ENCODE data around the gene DUSP8. TPM values are rescaled to one million over a fixed set of nuclear protein-coding genes. Genes with fewer than 3 reads are reported as not detected.
"Not testable (repeated sequence)": the region's sequence is repeated elsewhere in the genome, so short reads cannot be mapped to it uniquely, and the experiment has no call there.

The DUSP8 gene
- total RNA-seq, 2 donors from 2014 or later = 2.8 to 5.1 TPM

GRCh38 chr11:1514336-1515061 lies 57.6 kb downstream of the DUSP8 start:
- Mint-ChIP-seq H3K4me1 (ENCODE audit: low read depth) (peaks cover 37% of the 10 kb centered on the region), H3K9me3 (no peaks in the 10 kb centered on the region), H3K4me3 (no peak overlapping the region)

GRCh38 chr11:1513326-1514296 lies 58.5 kb downstream of the DUSP8 start:
- Mint-ChIP-seq H3K36me3 (ENCODE audit: insufficient read depth in 2 of 2) (no peaks in the 10 kb centered on the region), H3K27ac (no peak overlapping the region), H3K27me3 (ENCODE audit: low read depth) (no peaks in the 10 kb centered on the region), H3K4me3 (no peak overlapping the region), H3K9me3 (no peaks in the 10 kb centered on the region), H3K4me1 (ENCODE audit: low read depth) (peaks cover 29% of the 10 kb centered on the region)
- no peak for DNase-seq
- no peak for ATAC-seq (replicated peaks in 1 of 2)

More at GRCh38 chr11:1514336-1515061, 57.6 kb downstream of the DUSP8 start:
- Mint-ChIP-seq H3K36me3 (ENCODE audit: insufficient read depth in 2 of 2) (no peaks in the 10 kb centered on the region), H3K27ac (no peak overlapping the region), H3K27me3 (ENCODE audit: low read depth) (no peaks in the 10 kb centered on the region)
- ATAC-seq (replicated peaks in 1 of 2) (no peak), DNase-seq (no peak)

GRCh38 chr11:1512531-1513258 lies 59.4 kb downstream of the DUSP8 start:
- not testable (repeated sequence) for ATAC-seq (replicated peaks in 1 of 2); DNase-seq; H3K27ac Mint-ChIP-seq; H3K27me3 Mint-ChIP-seq (ENCODE audit: low read depth); H3K9me3 Mint-ChIP-seq; H3K4me3 Mint-ChIP-seq; H3K36me3 Mint-ChIP-seq (ENCODE audit: insufficient read depth in 2 of 2)
- H3K4me1 Mint-ChIP-seq (ENCODE audit: low read depth) = peaks cover 26% of the 10 kb centered on the region

- H3K4me3 Mint-ChIP-seq = no peak overlapping the region
- H3K27me3 Mint-ChIP-seq (ENCODE audit: low read depth) = no peaks in the 10 kb centered on the region
- DNase-seq = no peak
- H3K36me3 Mint-ChIP-seq (ENCODE audit: insufficient read depth in 2 of 2) = no peaks in the 10 kb centered on the region
- ATAC-seq (replicated peaks in 1 of 2) = no peak
- no peaks in the 10 kb centered on the region for H3K9me3 Mint-ChIP-seq
- H3K27ac Mint-ChIP-seq = no peak overlapping the region
- peaks cover 20% of the 10 kb centered on the region for H3K4me1 Mint-ChIP-seq (ENCODE audit: low read depth)
Measured at GRCh38 chr11:1511937-1512496, 60.1 kb downstream of the DUSP8 start.

GRCh38 chr11:1510928-1511327 lies 61.1 kb downstream of the DUSP8 start:
- DNase-seq = no peak
- H3K4me3 Mint-ChIP-seq = no peak overlapping the region
- no peak for ATAC-seq (replicated peaks in 1 of 2)
- peaks cover 10% of the 10 kb centered on the region for H3K4me1 Mint-ChIP-seq (ENCODE audit: low read depth)
- H3K27me3 Mint-ChIP-seq (ENCODE audit: low read depth) = no peaks in the 10 kb centered on the region
- H3K27ac Mint-ChIP-seq = no peak overlapping the region
- no peaks in the 10 kb centered on the region for H3K9me3 Mint-ChIP-seq
- no peaks in the 10 kb centered on the region for H3K36me3 Mint-ChIP-seq (ENCODE audit: insufficient read depth in 2 of 2)

GRCh38 chr11:1510351-1510750 lies 61.7 kb downstream of the DUSP8 start:
- not testable (repeated sequence) for H3K4me3 Mint-ChIP-seq; ATAC-seq (replicated peaks in 1 of 2); H3K9me3 Mint-ChIP-seq; H3K27ac Mint-ChIP-seq; DNase-seq; H3K4me1 Mint-ChIP-seq (ENCODE audit: low read depth); H3K27me3 Mint-ChIP-seq (ENCODE audit: low read depth); H3K36me3 Mint-ChIP-seq (ENCODE audit: insufficient read depth in 2 of 2)

GRCh38 chr11:1509626-1510255 lies 62.3 kb downstream of the DUSP8 start:
- ATAC-seq (replicated peaks in 1 of 2) (no peak), DNase-seq (no peak)
- Mint-ChIP-seq H3K27ac (no peak overlapping the region), H3K9me3 (no peaks in the 10 kb centered on the region), H3K4me1 (ENCODE audit: low read depth) (peaks cover 8% of the 10 kb centered on the region), H3K36me3 (ENCODE audit: insufficient read depth in 2 of 2) (no peaks in the 10 kb centered on the region), H3K4me3 (no peak overlapping the region), H3K27me3 (ENCODE audit: low read depth) (no peaks in the 10 kb centered on the region)

GRCh38 chr11:1508986-1509385 lies 63.1 kb downstream of the DUSP8 start:
- ATAC-seq (replicated peaks in 1 of 2) = no peak
- Mint-ChIP-seq H3K27me3 (ENCODE audit: low read depth) (no peaks in the 10 kb centered on the region), H3K9me3 (no peaks in the 10 kb centered on the region), H3K4me1 (ENCODE audit: low read depth) (peaks cover 8% of the 10 kb centered on the region), H3K27ac (no peak overlapping the region), H3K36me3 (ENCODE audit: insufficient read depth in 2 of 2) (no peaks in the 10 kb centered on the region), H3K4me3 (no peak overlapping the region)
- DNase-seq = no peak

- Mint-ChIP-seq H3K9me3 (no peaks in the 10 kb centered on the region), H3K27ac (no peak overlapping the region), H3K36me3 (ENCODE audit: insufficient read depth in 2 of 2) (no peaks in the 10 kb centered on the region), H3K4me3 (no peak overlapping the region), H3K27me3 (ENCODE audit: low read depth) (no peaks in the 10 kb centered on the region), H3K4me1 (ENCODE audit: low read depth) (peaks cover 5% of the 10 kb centered on the region)
- ATAC-seq (replicated peaks in 1 of 2) (no peak), DNase-seq (no peak)
Measured at GRCh38 chr11:1508491-1508891, 63.6 kb downstream of the DUSP8 start.

GRCh38 chr11:1507381-1508140 lies 64.5 kb downstream of the DUSP8 start:
- Mint-ChIP-seq H3K36me3 (ENCODE audit: insufficient read depth in 2 of 2) (no peaks in the 10 kb centered on the region), H3K27ac (no peak overlapping the region), H3K9me3 (no peaks in the 10 kb centered on the region), H3K27me3 (ENCODE audit: low read depth) (no peaks in the 10 kb centered on the region), H3K4me3 (no peak overlapping the region), H3K4me1 (ENCODE audit: low read depth) (no peaks in the 10 kb centered on the region)
- ATAC-seq (replicated peaks in 1 of 2) (no peak), DNase-seq (no peak)

GRCh38 chr11:1506981-1507380 lies 65.1 kb downstream of the DUSP8 start:
- Mint-ChIP-seq H3K4me3 (no peak overlapping the region), H3K9me3 (no peaks in the 10 kb centered on the region), H3K4me1 (ENCODE audit: low read depth) (no peaks in the 10 kb centered on the region), H3K36me3 (ENCODE audit: insufficient read depth in 2 of 2) (no peaks in the 10 kb centered on the region), H3K27me3 (ENCODE audit: low read depth) (no peaks in the 10 kb centered on the region), H3K27ac (no peak overlapping the region)
- DNase-seq (no peak), ATAC-seq (replicated peaks in 1 of 2) (no peak)

- no peak overlapping the region for H3K4me3 Mint-ChIP-seq
- H3K27me3 Mint-ChIP-seq (ENCODE audit: low read depth) = no peaks in the 10 kb centered on the region
- ATAC-seq (replicated peaks in 1 of 2) = no peak
- no peak overlapping the region for H3K27ac Mint-ChIP-seq
- peaks cover 6% of the 10 kb centered on the region for H3K4me1 Mint-ChIP-seq (ENCODE audit: low read depth)
- H3K36me3 Mint-ChIP-seq (ENCODE audit: insufficient read depth in 2 of 2) = peaks cover 0 to 2% of the 10 kb centered on the region in 2 donors
- H3K9me3 Mint-ChIP-seq = no peaks in the 10 kb centered on the region
- DNase-seq = no peak
Measured at GRCh38 chr11:1505480-1505879, 66.6 kb downstream of the DUSP8 start.

All from activated T-cell treated with anti-CD3 and anti-CD28 coated beads, Interleukin-2, amount 50 U/mL, for 72 hours (primary cell).